ENCODE measurements around the gene LHB. TPM values are rescaled to one million over a fixed set of nuclear protein-coding genes. Genes with fewer than 3 reads are reported as not detected.
A peak's percentile ranks its signal among the peaks of the same experiment; 100 is the strongest.

Gene LHB
- total and polyA plus RNA-seq, 2 donors (not counting 3 experiments of a cell fraction or from before 2014, with no cell fraction given), result 1.3 TPM; not detected in 1

DNA sequence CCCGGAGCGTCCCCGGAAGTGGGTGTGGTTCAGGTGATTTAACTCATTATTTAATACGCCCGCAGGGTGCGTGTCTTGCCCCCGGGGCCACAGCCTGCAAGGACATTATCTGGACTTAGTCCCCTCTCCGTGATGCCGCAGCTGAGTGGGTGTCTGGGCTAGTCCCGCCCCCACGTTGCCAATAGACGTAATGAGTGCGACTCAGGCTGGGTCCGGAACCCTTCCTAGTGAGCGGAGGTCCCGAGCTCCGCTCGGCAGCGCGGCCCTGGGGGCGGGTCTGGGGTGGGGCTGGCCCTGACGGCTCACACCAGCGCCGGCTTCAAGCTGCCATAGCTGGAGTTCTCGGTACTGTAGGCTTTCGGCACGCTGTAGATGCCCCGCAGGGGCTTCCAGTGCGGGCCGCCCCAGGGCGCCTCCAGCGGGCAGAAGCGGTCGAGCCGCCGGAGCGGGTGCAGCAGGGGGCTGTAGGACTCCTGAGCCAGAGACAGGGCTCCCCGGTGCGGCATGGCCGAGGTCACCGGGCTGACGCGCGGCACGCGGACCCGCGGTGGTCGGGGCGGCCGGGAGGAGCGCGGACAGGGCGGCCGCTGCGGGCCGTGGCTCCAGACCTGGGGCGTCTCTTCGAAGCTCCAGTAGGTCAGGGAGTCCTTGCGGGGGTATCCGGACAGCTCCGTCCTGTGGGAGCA lies 918 bp upstream of the LHB start:
- Histone ChIP-seq H3K9ac (replicated peaks; ENCODE audit: extremely low read depth, insufficient read depth, low read length) (no peak overlapping the region), H3K4me2 (ENCODE audit: insufficient read depth, low read length) (peak overlapping the region; percentile 52), H3K9me1 (replicated peaks; ENCODE audit: control insufficient read depth, extremely low read depth, insufficient read depth, low read length) (no peaks in the 10 kb centered on the region), H3K27ac (ENCODE audit: insufficient read depth, low read depth, low read length) (no peak overlapping the region), H3K4me3 (replicated peaks in 1 of 3; ENCODE audit: insufficient read depth in 1 of 3, low read depth in 1 of 3, low read length in 3 of 3) (peak overlapping the region; percentile 25 to 40 (median 26)), H2AFZ (ENCODE audit: low read depth, low read length) (peak overlapping the region; percentile 34), H4K20me1 (replicated peaks; ENCODE audit: control insufficient read depth, extremely low read depth, insufficient read depth, low read length) (no peaks in the 10 kb centered on the region), H3K4me1 (ENCODE audit: control insufficient read depth, extremely low read depth, insufficient read depth, low read length) (peaks cover 10% of the 10 kb centered on the region), H3K79me2 (ENCODE audit: control insufficient read depth, insufficient read depth, low read length) (no peaks in the 10 kb centered on the region), H3K9me3 (replicated peaks; ENCODE audit: control insufficient read depth, insufficient read depth, low read length) (no peaks in the 10 kb centered on the region), H3K27me3 (ENCODE audit: control insufficient read depth in 2 of 2, insufficient read depth in 2 of 2, low read length in 2 of 2) (peaks cover 0 to 5% of the 10 kb centered on the region in 2 experiments), H3K36me3 (ENCODE audit: control insufficient read depth in 2 of 2, extremely low read depth in 1 of 2, insufficient read depth in 2 of 2, low read length in 2 of 2) (peaks cover 0 to 17% of the 10 kb centered on the region in 2 experiments)
- dilution Hi-C loops (cut with MboI; ENCODE audit: extremely low pct_ligation_motif_present, low sequenced_read_pairs), result no loop called here
- no TSS peak for BruUV-seq (replicated peaks)
- DNase-seq (ENCODE audit: low read depth, low spot score) (peak; percentile 70), FAIRE-seq (peak; percentile 70)
- TF ChIP-seq GATA2 (IDR thresholded peaks at IDR 0.05; ENCODE audit: insufficient read depth, insufficient read length, low read depth, low read length) (no peak), EZH2 (IDR thresholded peaks at IDR 0.05; ENCODE audit: borderline replicate concordance, low read depth, low read length, severe bottlenecking) (no peak), MYC (IDR thresholded peaks at IDR 0.05; ENCODE audit: low read depth, low read length) (no peak), FOS (IDR thresholded peaks at IDR 0.05; ENCODE audit: borderline replicate concordance, insufficient read depth, low read length) (no peak), POLR2AphosphoS5 (IDR thresholded peaks at IDR 0.05; ENCODE audit: insufficient read depth, low read depth, low read length) (peak; percentile 65), POLR2A (IDR thresholded peaks at IDR 0.05; ENCODE audit: low read depth, low read length) (peak; percentile 45), JUN (IDR thresholded peaks at IDR 0.05; ENCODE audit: borderline replicate concordance, insufficient read depth, insufficient read length, low read depth) (no peak)
- TF ChIP-seq, protein P1, sequence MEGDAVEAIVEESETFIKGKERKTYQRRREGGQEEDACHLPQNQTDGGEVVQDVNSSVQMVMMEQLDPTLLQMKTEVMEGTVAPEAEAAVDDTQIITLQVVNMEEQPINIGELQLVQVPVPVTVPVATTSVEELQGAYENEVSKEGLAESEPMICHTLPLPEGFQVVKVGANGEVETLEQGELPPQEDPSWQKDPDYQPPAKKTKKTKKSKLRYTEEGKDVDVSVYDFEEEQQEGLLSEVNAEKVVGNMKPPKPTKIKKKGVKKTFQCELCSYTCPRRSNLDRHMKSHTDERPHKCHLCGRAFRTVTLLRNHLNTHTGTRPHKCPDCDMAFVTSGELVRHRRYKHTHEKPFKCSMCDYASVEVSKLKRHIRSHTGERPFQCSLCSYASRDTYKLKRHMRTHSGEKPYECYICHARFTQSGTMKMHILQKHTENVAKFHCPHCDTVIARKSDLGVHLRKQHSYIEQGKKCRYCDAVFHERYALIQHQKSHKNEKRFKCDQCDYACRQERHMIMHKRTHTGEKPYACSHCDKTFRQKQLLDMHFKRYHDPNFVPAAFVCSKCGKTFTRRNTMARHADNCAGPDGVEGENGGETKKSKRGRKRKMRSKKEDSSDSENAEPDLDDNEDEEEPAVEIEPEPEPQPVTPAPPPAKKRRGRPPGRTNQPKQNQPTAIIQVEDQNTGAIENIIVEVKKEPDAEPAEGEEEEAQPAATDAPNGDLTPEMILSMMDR (IDR thresholded peaks at IDR 0.05; ENCODE audit: extremely low read depth in 1 of 2, insufficient read depth in 1 of 2, low read depth in 1 of 2, low read length in 2 of 2), result peak; percentile 48 to 75
- TF ChIP-seq, protein P2, sequence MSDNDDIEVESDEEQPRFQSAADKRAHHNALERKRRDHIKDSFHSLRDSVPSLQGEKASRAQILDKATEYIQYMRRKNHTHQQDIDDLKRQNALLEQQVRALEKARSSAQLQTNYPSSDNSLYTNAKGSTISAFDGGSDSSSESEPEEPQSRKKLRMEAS (IDR thresholded peaks at IDR 0.05; ENCODE audit: insufficient read depth, insufficient read length), result no peak
- CTCF ChIA-PET, result interaction anchor here (0.7 to 5.4 kb wide), 8 partner anchors 9 to 56 kb away, joined by 3 to 37 read pairs (median 5); partner anchors contain the start of genes GYS1 and RUVBL2
- POLR2A ChIA-PET, result no interaction called here
- intact Hi-C loops (cut with micrococcal nuclease), result no loop called here
